Liver (tissue), 3 donors: Measurements from ENCODE around the gene LGALSL.

Source experiments
- CTCF ChIP-seq: fragments of 150-350 bp; IDR thresholded peaks from 2 replicates; pipeline ENCODE4 v1.5.1; 2017; ENCODE audit warnings: improper control_type of control experiment, low read depth, low read length; ENCODE audit not compliant: missing input control
- GABPA ChIP-seq, 2 donors: IDR thresholded peaks in 1 of 2; conservative IDR thresholded peaks in 1 of 2; 2 replicates each; pipeline ENCODE4 v1.6.1; 2016; ENCODE audit warnings: antibody characterized with exemption in 2 of 2, mild to moderate bottlenecking in 1 of 2, moderate library complexity in 1 of 2
- JUND ChIP-seq, 2 donors: IDR thresholded peaks; 2 replicates each; pipeline ENCODE4 v1.6.1; 2016; ENCODE audit warnings: antibody characterized with exemption in 2 of 2
- SP1 ChIP-seq: IDR thresholded peaks from 2 replicates; pipeline ENCODE4 v1.6.1; 2018; ENCODE audit warnings: antibody characterized with exemption, mild to moderate bottlenecking
- YY1 ChIP-seq: IDR thresholded peaks from 2 replicates; pipeline ENCODE4 v1.6.1; 2016; ENCODE audit warnings: antibody characterized with exemption, mild to moderate bottlenecking
- TF ChIP-seq, protein P1 (sequence below): IDR thresholded peaks from 2 replicates; pipeline ENCODE4 v1.6.1; 2016; ENCODE audit warnings: antibody characterized with exemption, mild to moderate bottlenecking
- donor health status: healthy.
- donor health status: healthy.

DNA sequence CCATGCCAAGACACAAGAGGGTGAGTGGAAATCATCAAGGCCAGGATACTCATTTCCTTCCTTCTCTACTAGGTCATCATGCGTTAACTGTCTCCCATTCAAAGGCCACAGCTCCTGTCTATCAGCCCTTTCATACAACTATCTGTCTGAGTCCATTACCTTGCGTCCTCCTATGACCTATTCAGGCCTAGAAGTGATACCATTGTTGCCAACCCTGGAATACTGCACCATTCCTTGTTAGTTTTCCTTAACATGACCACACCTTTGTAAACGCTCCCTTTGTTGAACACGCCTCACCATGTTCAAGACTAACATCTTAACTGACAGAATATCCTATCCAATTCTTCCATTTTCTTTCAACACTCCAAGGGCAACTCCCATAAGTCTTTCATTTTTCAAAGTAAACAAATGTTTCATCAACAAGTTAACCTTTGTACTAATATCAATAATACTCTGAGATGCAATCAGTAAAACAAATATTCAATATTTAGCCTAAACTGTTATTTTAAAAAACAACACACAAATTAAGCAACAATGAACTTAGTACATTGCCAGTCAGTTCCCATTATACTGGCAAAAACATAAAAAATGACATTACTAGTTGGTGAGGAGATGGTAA, 19.8 kb upstream of the LGALSL start:
- TF ChIP-seq CTCF (no peak), GABPA (IDR thresholded peaks at IDR 0.05 in 1 of 2, conservative IDR thresholded peaks at IDR 0.05 in 1 of 2) (no peak), SP1 (no peak), YY1 (peak; percentile 51), JUND (IDR thresholded peaks at IDR 0.05) (no peak)
- TF ChIP-seq, protein P1, sequence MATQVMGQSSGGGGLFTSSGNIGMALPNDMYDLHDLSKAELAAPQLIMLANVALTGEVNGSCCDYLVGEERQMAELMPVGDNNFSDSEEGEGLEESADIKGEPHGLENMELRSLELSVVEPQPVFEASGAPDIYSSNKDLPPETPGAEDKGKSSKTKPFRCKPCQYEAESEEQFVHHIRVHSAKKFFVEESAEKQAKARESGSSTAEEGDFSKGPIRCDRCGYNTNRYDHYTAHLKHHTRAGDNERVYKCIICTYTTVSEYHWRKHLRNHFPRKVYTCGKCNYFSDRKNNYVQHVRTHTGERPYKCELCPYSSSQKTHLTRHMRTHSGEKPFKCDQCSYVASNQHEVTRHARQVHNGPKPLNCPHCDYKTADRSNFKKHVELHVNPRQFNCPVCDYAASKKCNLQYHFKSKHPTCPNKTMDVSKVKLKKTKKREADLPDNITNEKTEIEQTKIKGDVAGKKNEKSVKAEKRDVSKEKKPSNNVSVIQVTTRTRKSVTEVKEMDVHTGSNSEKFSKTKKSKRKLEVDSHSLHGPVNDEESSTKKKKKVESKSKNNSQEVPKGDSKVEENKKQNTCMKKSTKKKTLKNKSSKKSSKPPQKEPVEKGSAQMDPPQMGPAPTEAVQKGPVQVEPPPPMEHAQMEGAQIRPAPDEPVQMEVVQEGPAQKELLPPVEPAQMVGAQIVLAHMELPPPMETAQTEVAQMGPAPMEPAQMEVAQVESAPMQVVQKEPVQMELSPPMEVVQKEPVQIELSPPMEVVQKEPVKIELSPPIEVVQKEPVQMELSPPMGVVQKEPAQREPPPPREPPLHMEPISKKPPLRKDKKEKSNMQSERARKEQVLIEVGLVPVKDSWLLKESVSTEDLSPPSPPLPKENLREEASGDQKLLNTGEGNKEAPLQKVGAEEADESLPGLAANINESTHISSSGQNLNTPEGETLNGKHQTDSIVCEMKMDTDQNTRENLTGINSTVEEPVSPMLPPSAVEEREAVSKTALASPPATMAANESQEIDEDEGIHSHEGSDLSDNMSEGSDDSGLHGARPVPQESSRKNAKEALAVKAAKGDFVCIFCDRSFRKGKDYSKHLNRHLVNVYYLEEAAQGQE = no peak
